Stomach (tissue), 4 donors: Measurements from ENCODE around the gene C6orf15.

Experiments used
- CTCF ChIP-seq, 7 experiments: fragments of 450-650 bp in 4 of 7; fragments of 200-600 bp in 3 of 7; sonication (generic) in 3 of 7; IDR thresholded peaks; one replicate each; pipeline ENCODE4 v1.5.1; 2016 to 2019; ENCODE audit warnings: antibody characterized with exemption in 7 of 7, control low read depth in 2 of 7, mild to moderate bottlenecking in 1 of 7
- EP300 ChIP-seq: sonication (generic); formaldehyde crosslinking; IDR thresholded peaks from one replicate; pipeline ENCODE4 v1.6.1; 2017; ENCODE audit warnings: antibody characterized with exemption
- POLR2A ChIP-seq, 4 donors: fragments of 450-650 bp; IDR thresholded peaks; one replicate each; pipeline ENCODE4 v1.6.1; 2016; ENCODE audit warnings: antibody characterized with exemption in 4 of 4, control low read depth in 2 of 4, mild to moderate bottlenecking in 1 of 4, moderate library complexity in 1 of 4
- POLR2AphosphoS5 ChIP-seq, 3 donors: sonication (generic); formaldehyde crosslinking; IDR thresholded peaks; one replicate each; pipeline ENCODE4 v1.6.1; 2016; ENCODE audit warnings: antibody characterized with exemption in 3 of 3

- TF ChIP-seq EP300: no peak
- TF ChIP-seq CTCF (IDR thresholded peaks at IDR 0.05): no peak
- TF ChIP-seq POLR2AphosphoS5 (IDR thresholded peaks at IDR 0.05): no peak
- TF ChIP-seq POLR2A (IDR thresholded peaks at IDR 0.05): no peak
Observed at GRCh38 chr6:31111712-31112111, 663 bp downstream of the C6orf15 start.
